ENCODE results near the gene VSTM2A. TPM values are rescaled to one million over a fixed set of nuclear protein-coding genes. Genes with fewer than 3 reads are reported as not detected.

Gene VSTM2A
- total RNA-seq, 1 donor from 2014 or later = not detected

DNA sequence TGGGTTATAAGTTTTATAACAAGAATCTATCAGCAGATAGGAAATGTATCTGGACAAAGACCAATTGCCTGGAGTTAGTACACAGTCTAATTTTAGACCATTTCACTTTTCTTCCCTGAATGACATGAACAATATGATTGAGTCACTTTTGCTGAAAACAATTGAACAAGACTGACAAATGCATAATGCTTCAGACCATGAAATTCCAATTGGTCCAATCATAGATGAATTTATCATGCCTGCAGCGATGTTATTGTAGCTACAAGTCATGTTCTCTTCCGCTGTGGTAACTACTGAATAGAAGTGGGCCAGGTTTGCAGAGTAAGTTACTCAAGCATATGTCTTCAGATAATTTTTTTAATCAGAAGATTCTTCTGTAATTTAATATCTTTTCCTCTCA is 73.4 kb downstream of the VSTM2A start:
- no peak for DNase-seq (ENCODE audit: low read depth in 2 of 2)

Other genes with a start within 250 kb of the VSTM2A start
- gene SEC61G, start 216.8 kb downstream of the VSTM2A start, total RNA-seq = 137 and 180 TPM in 2 replicates

Measured in dermis microvascular lymphatic vessel endothelial cell (primary cell).